AG10803 (cell line): Measurements from ENCODE around the gene ITPKA.

Experiments
- DNase-seq: peaks from one replicate; pipeline ENCODE4 v3.0.0; 2010; ENCODE audit warnings: low read depth
- H3K4me3 ChIP-seq: 2 replicates; pipeline ENCODE4 v1.5.1; 2011; ENCODE audit warnings: mild to moderate bottlenecking, low read length, control low read depth
- CTCF ChIP-seq: conservative IDR thresholded peaks from 2 replicates; pipeline ENCODE4 v1.5.1; 2011; ENCODE audit warnings: mild to moderate bottlenecking, low read length, control low read depth, inconsistent platforms

ITPKA gene

GRCh38 chr15:41483115-41483514 lies 10.6 kb upstream of the ITPKA start:
- no peak for DNase-seq
- TF ChIP-seq CTCF: no peak
- no peak overlapping the region for H3K4me3 ChIP-seq

GRCh38 chr15:41483519-41483918 lies 10.2 kb upstream of the ITPKA start:
- DNase-seq: no peak
- TF ChIP-seq CTCF: no peak
- no peak overlapping the region for H3K4me3 ChIP-seq

- no peak for DNase-seq
- H3K4me3 ChIP-seq: no peak overlapping the region
- no peak for TF ChIP-seq CTCF
These were observed 8.6 kb upstream of the ITPKA start for GRCh38 chr15:41484937-41485625.

GRCh38 chr15:41486286-41486685 lies 7.4 kb upstream of the ITPKA start:
- H3K4me3 ChIP-seq: no peak overlapping the region
- no peak for DNase-seq
- TF ChIP-seq CTCF: no peak

- no peak overlapping the region for H3K4me3 ChIP-seq
- TF ChIP-seq CTCF: no peak
- no peak for DNase-seq
These were observed 6.3 kb upstream of the ITPKA start for GRCh38 chr15:41487381-41487780.

- peak; percentile 21 for DNase-seq
- no peak overlapping the region for H3K4me3 ChIP-seq
- no peak for TF ChIP-seq CTCF
These were observed 5.9 kb upstream of the ITPKA start for GRCh38 chr15:41487802-41488201.

GRCh38 chr15:41489641-41490040 lies 4.0 kb upstream of the ITPKA start:
- no peak for TF ChIP-seq CTCF
- no peak for DNase-seq
- no peak overlapping the region for H3K4me3 ChIP-seq
